Activated CD8-positive, alpha-beta memory T cell treated with anti-CD3 and anti-CD28 coated beads for 24 hours (primary cell): ENCODE measurements around the gene DGCR2.
"Not testable (repeated sequence)": the region's sequence is repeated elsewhere in the genome, so short reads cannot be mapped to it uniquely, and the experiment has no call there.

Experiments used
- DNase-seq: peaks from one replicate; pipeline ENCODE4 v3.0.0-alpha.2; 2020

Gene DGCR2

GRCh38 chr22:19026080-19026479 lies 96.1 kb downstream of the DGCR2 start:
- DNase-seq: not testable (repeated sequence)

- not testable (repeated sequence) for DNase-seq
These were observed 97.2 kb downstream of the DGCR2 start for GRCh38 chr22:19024956-19025489.

- not testable (repeated sequence) for DNase-seq
These were observed 98.3 kb downstream of the DGCR2 start for GRCh38 chr22:19023931-19024330.

DNA sequence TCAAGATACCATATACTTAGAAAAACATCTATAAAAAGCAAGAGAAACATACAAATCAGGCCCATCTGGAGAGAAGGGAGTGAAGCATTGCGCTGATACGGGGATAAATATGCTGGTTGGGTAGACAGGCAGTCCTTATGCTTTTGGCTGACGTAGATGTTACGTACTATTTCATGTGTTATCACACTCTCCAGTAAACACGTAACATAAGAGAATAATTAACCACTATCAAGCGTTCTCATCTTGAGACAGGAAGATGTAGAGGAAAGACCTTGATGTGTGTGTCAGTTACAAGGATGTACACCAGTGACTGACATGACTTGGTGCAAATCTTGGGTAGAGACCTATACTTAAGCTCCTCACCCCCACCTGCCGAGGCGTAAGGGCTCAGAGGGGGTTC lies 99.5 kb downstream of the DGCR2 start:
- no peak for DNase-seq

- DNase-seq: no peak
These were observed 102.6 kb downstream of the DGCR2 start for GRCh38 chr22:19019679-19020032.

DNA sequence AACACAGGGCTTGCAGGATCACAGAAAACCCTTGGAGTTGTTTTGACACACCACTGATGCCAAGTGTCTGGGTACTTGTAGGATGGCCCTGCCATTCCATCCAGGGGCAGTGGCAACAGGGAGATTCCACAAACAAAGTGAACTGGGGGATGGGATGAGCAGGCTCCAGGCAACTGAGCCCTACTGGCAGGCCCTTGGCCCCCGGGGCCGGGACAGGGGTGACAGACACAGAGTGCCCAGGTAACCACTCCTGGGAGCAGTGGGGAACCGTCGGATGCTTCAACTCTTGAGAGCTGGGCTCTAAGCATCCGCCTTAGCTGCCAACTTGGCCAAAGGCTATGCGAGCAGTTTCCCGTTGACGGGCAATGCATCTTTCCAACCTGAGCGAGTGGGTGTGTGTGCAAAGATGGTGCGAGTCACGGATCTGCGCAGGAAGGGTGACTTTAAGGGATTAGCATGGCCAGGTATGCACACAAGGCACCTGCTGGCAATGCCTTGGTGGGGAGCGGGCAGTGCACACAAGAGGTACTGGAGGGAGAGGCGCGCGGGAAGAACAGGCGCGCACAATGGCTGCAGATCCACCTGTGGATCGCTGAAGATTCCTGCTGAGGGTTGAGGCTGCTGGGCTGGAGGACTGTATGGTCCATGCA lies 103.1 kb downstream of the DGCR2 start:
- no peak for DNase-seq

GRCh38 chr22:19018256-19018655 lies 104.0 kb downstream of the DGCR2 start:
- DNase-seq: no peak

DNA sequence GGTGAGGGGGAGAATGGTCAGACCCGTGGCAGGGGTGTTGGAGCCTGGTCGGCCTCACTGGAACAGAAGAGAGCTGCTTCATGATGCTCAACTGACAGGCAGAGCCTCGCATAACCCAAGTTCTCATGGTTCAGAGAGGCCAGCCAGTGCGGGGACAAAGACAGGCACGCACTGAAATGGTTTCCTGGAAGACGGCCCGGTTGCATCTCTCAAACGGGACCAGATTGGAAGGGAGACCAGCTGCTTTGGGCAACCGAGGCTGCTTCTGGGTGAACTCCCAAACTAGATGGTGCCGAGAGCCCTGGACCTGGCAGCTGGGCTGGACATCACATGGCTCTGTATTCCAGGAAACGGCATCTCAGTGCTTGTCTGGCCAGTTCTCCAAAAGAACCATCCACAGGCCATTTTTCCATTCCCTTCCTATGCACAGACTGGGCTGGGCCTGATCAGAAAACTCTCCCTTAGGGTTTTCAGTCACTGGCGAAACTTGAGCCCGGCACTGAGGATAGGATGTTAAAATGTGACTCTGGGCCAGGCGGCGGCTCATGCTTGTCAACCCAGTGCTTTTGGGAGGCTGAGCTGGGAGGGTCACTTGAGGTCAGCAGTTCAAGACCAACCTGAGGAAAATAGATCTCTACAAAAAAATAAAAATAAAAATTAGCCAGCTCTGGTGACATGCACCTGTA lies 106.0 kb downstream of the DGCR2 start:
- no peak for DNase-seq

- no peak for DNase-seq
These were observed 107.3 kb downstream of the DGCR2 start for GRCh38 chr22:19014886-19015285.

DNA sequence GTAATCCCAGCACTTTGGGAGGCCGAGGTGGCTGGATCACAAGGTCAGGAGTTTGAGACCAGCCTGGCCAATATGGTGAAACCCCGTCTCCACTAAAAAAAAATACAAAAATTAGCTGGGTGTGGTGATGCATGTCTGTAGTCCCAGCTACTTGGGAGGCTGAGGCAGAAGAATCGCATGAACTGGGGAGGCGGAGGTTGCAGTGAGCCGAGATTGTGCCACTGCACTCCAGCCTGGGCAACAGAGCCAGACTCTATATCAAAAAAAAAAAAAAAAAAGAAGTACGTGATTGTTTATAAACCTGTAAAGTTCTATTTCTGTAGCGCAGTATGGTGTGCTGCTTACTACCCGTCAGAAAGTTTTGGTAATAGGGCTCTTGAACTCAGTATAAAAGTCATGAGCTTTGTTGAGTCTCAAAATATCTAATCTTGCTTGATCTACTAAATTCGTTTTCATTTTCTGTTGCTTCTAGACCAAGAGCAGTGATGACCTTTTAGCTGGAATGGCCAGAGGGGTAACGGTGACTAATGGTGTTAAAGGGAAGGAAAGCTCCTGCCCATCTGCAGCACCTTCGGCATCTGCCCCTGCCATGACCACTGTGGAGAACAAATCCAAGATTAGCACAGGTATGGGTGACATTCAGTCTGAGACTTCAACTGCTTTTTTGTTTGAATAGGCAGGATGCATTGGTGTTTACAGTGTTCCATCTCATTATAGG lies 108.2 kb downstream of the DGCR2 start:
- not testable (repeated sequence) for DNase-seq

GRCh38 chr22:19013411-19013810 lies 108.8 kb downstream of the DGCR2 start:
- not testable (repeated sequence) for DNase-seq

GRCh38 chr22:19012308-19012986 lies 109.8 kb downstream of the DGCR2 start:
- DNase-seq: no peak

DNA sequence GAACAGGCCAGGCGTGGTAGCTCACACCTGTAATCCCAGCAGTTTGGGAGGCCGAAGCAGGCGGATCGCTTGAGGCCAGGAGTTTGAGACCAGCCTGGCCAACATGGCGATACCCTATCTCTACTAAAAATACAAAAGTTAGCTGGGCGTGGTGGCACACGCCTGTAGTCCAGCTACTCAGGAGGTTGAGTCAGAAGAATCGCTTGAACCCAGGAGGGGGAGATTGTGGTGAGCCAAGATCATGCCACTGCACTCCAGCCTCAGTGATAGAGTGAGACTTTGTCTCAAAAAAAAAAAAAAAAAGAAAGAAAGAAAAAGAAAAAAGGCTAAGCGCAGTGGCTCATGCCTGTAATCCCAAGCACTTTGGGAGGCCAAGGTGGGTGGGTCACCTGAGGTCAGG lies 110.6 kb downstream of the DGCR2 start:
- not testable (repeated sequence) for DNase-seq

DNA sequence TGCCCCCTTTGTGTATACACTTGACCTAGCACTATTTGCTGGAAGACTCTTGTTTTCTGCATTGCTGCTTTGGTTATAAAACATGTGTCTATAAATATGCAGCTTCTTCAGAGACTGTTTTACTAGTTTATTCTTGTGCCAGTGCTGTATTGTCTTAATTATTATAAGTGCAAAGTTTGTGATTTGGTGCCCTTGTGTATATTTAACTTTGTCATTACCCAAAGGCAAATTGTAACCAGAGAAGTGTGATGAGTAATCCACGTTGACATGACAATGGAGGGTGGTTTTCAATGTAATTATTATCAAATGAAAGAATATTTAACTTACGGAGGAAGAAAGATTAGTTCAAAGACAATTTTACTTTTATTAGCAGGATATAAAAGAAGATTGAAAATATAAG lies 111.1 kb downstream of the DGCR2 start:
- DNase-seq: no peak

GRCh38 chr22:19005905-19006304 lies 116.3 kb downstream of the DGCR2 start:
- DNase-seq: no peak

- no peak for DNase-seq
These were observed 117.7 kb downstream of the DGCR2 start for GRCh38 chr22:19004471-19004870.

DNA sequence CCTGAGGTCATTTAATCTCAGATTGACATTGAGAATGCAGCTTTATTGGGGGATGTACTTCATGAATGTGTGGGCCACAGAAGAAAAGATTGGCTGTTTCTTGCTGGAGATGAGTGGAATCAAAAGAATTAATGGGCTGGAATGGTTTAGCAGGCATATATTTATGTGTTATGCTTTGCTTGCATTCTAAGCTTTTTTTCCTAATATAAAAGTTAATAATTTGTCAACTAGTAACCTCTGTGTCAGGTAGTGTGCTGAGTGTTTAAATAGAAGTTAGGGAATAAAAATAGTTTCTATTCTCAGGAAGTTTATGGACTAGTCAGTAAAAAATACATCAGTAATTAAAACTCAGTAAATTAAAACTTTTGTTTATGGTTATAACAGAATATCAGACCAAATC lies 118.7 kb downstream of the DGCR2 start:
- no peak for DNase-seq

GRCh38 chr22:19002684-19003038 lies 119.6 kb downstream of the DGCR2 start:
- DNase-seq: no peak

GRCh38 chr22:19001204-19001603 lies 121.0 kb downstream of the DGCR2 start:
- DNase-seq: no peak

- DNase-seq: not testable (repeated sequence)
These were observed 122.1 kb downstream of the DGCR2 start for GRCh38 chr22:19000106-19000505.

- DNase-seq: no peak
These were observed 122.8 kb downstream of the DGCR2 start for GRCh38 chr22:18999416-18999815.

DNA sequence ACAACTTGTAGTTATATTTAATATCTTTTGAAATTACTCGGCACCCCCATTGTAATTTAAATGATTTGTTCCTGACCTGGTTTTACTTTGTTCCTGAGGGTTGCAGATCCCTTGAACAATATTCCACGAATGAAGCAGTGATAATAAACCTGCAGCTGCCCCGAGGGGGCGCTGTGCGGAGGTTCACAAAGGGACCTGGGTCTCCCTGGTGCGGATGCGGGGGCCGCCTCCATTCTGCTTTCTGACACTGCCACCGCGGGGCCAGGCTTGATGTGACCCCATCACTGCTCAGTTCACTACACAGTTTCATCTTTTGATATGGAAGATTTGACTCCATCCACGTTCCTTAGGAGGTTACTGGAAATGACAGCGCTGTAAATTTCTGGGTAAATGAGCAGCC lies 123.2 kb downstream of the DGCR2 start:
- no peak for DNase-seq

DNA sequence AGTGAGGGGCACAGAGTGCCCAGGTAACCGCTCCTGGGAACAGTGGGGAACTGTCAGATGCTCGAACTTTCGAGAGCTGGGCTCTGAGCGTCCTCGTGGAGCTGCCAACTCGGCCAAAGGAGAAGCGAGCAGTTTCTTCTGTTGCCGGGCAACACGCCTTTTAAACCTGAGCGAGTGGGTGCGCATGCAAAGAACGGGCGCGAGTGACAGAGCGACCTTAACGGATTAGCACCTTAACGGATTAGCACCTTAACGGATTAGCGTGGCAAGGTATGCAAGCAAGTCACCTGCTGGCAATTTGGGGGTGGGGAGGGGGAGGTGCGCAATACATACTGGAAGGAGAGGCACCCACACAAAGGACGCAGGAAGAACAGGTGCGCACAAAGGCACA lies 124.3 kb downstream of the DGCR2 start:
- DNase-seq: no peak
